HFFc6 (cell line): ENCODE measurements around the gene TMEM250. TPM values are rescaled to one million over a fixed set of nuclear protein-coding genes. Genes with fewer than 3 reads are reported as not detected.

Experiments used
- DNase-seq: peaks from one replicate; pipeline ENCODE4 v3.0.0-alpha.2; 2018
- H3K27ac Mint-ChIP-seq: 2 replicates; pipeline ENCODE4 v1.8.0; 2020; ENCODE audit warnings: mild to moderate bottlenecking, mixed read lengths
- H3K27me3 Mint-ChIP-seq: 2 replicates; pipeline ENCODE4 v1.8.0; 2021; ENCODE audit warnings: mild to moderate bottlenecking, moderate library complexity, mixed read lengths; ENCODE audit not compliant: insufficient read depth
- H3K36me3 Mint-ChIP-seq: 2 replicates; pipeline ENCODE4 v1.8.0; 2021; ENCODE audit warnings: low read depth, mixed read lengths
- H3K4me1 Mint-ChIP-seq: 2 replicates; pipeline ENCODE4 v1.8.0; 2020; ENCODE audit warnings: low read depth, mixed read lengths
- H3K4me3 Mint-ChIP-seq: 2 replicates; pipeline ENCODE4 v1.8.0; 2020; ENCODE audit warnings: mild to moderate bottlenecking, moderate library complexity, mixed read lengths
- H3K9me3 Mint-ChIP-seq: 2 replicates; pipeline ENCODE4 v1.8.0; 2020; ENCODE audit warnings: mild to moderate bottlenecking, mixed read lengths
- CTCF ChIP-seq: fragments of 200-600 bp; sonication (generic); IDR thresholded peaks from 2 replicates; pipeline ENCODE4 v1.5.0; 2021; ENCODE audit warnings: antibody characterized with exemption, mild to moderate bottlenecking
- total RNA-seq, 6 experiments: library from RNA; stranded (reverse); fragmentation: NEBNext Ultra II Directional; extraction: Animal tissue kit (Norgen Biotek cat#: 25700); gene quantifications; 2 replicates in 1 of 6; 3 replicates in 5 of 6; pipeline ENCODE4 v1.2.3, GENCODE V29; 2021

TMEM250 gene
- total RNA-seq, 6 experiments from 2014 or later: 31.6 to 45.4 (median 35.7) TPM

- Mint-ChIP-seq H3K27ac (no peak overlapping the region), H3K9me3 (no peaks in the 10 kb centered on the region), H3K27me3 (peaks cover 51% of the 10 kb centered on the region), H3K4me1 (no peaks in the 10 kb centered on the region), H3K4me3 (no peak overlapping the region; the same call in 1 of the 2 replicates), H3K36me3 (no peaks in the 10 kb centered on the region)
- no peak for TF ChIP-seq CTCF
- no peak for DNase-seq
Observed at GRCh38 chr9:136131629-136132511, 13.2 kb upstream of the TMEM250 start.

- Mint-ChIP-seq H3K36me3 (peaks cover 5% of the 10 kb centered on the region; the same call in 1 of the 2 replicates), H3K27ac (no peak overlapping the region), H3K27me3 (peaks cover 44% of the 10 kb centered on the region), H3K4me3 (no peak overlapping the region), H3K9me3 (peaks cover 9% of the 10 kb centered on the region), H3K4me1 (no peaks in the 10 kb centered on the region)
- no peak for TF ChIP-seq CTCF
- no peak for DNase-seq
Observed at GRCh38 chr9:136129176-136129575, 10.5 kb upstream of the TMEM250 start.

- H3K9me3 Mint-ChIP-seq: peaks cover 9% of the 10 kb centered on the region
- no peak overlapping the region for H3K4me3 Mint-ChIP-seq
- H3K27me3 Mint-ChIP-seq: peaks cover 40% of the 10 kb centered on the region
- no peak for TF ChIP-seq CTCF
- H3K27ac Mint-ChIP-seq: no peak overlapping the region
- H3K4me1 Mint-ChIP-seq: no peaks in the 10 kb centered on the region
- no peak for DNase-seq
- peaks cover 5% of the 10 kb centered on the region; the same call in 1 of the 2 replicates for H3K36me3 Mint-ChIP-seq
Observed at GRCh38 chr9:136128436-136128835, 9.8 kb upstream of the TMEM250 start.

GRCh38 chr9:136127313-136127712, 8.6 kb upstream of the TMEM250 start:
- Mint-ChIP-seq H3K27me3 (peaks cover 40% of the 10 kb centered on the region), H3K4me1 (no peaks in the 10 kb centered on the region), H3K4me3 (no peak overlapping the region), H3K9me3 (peaks cover 9% of the 10 kb centered on the region), H3K27ac (no peak overlapping the region), H3K36me3 (peaks cover 5% of the 10 kb centered on the region; the same call in 1 of the 2 replicates)
- TF ChIP-seq CTCF: no peak
- no peak for DNase-seq

- Mint-ChIP-seq H3K27ac (no peak overlapping the region), H3K4me3 (no peak overlapping the region)
Observed at GRCh38 chr9:136124976-136125692, 6.5 kb upstream of the TMEM250 start.

More at GRCh38 chr9:136124976-136125692, 6.5 kb upstream of the TMEM250 start:
- H3K36me3 Mint-ChIP-seq: peaks cover 5% of the 10 kb centered on the region; the same call in 1 of the 2 replicates
- TF ChIP-seq CTCF: no peak
- H3K9me3 Mint-ChIP-seq: peaks cover 9% of the 10 kb centered on the region
- peaks cover 27% of the 10 kb centered on the region for H3K27me3 Mint-ChIP-seq
- no peak for DNase-seq
- no peaks in the 10 kb centered on the region for H3K4me1 Mint-ChIP-seq
